ENCODE measurements around the gene TMEM156.

The TMEM156 gene

GRCh38 chr4:38921151-38921550 is 111.1 kb downstream of the TMEM156 start:
- ATAC-seq (replicated peaks; ENCODE audit: extremely low read depth, poor library complexity, severe bottlenecking) (no peak), DNase-seq (ENCODE audit: low spot score in 2 of 2) (no peak)
- Mint-ChIP-seq H3K27ac (ENCODE audit: low read depth) (no peak overlapping the region), H3K27me3 (peaks cover 16% of the 10 kb centered on the region), H3K9me3 (no peaks in the 10 kb centered on the region), H3K36me3 (ENCODE audit: insufficient read depth) (no peaks in the 10 kb centered on the region), H3K4me1 (no peaks in the 10 kb centered on the region), H3K4me3 (no peak overlapping the region)

GRCh38 chr4:38920677-38921076 is 111.5 kb downstream of the TMEM156 start:
- Mint-ChIP-seq H3K27me3 (peaks cover 16% of the 10 kb centered on the region), H3K36me3 (ENCODE audit: insufficient read depth) (no peaks in the 10 kb centered on the region), H3K9me3 (no peaks in the 10 kb centered on the region), H3K4me1 (no peaks in the 10 kb centered on the region), H3K4me3 (no peak overlapping the region), H3K27ac (ENCODE audit: low read depth) (no peak overlapping the region)
- no peak for ATAC-seq (replicated peaks; ENCODE audit: extremely low read depth, poor library complexity, severe bottlenecking)
- no peak for DNase-seq (ENCODE audit: low spot score in 2 of 2)

GRCh38 chr4:38920186-38920585 is 112.0 kb downstream of the TMEM156 start:
- H3K27ac Mint-ChIP-seq (ENCODE audit: low read depth), result no peak overlapping the region
- peaks cover 16% of the 10 kb centered on the region for H3K27me3 Mint-ChIP-seq
- H3K4me3 Mint-ChIP-seq, result no peak overlapping the region
- ATAC-seq (replicated peaks; ENCODE audit: extremely low read depth, poor library complexity, severe bottlenecking) (no peak), DNase-seq (ENCODE audit: low spot score in 2 of 2) (no peak)
- H3K36me3 Mint-ChIP-seq (ENCODE audit: insufficient read depth), result no peaks in the 10 kb centered on the region
- peaks cover 3% of the 10 kb centered on the region for H3K4me1 Mint-ChIP-seq
- H3K9me3 Mint-ChIP-seq, result no peaks in the 10 kb centered on the region

- H3K9me3 Mint-ChIP-seq, result no peaks in the 10 kb centered on the region
- DNase-seq (ENCODE audit: low spot score in 2 of 2) (no peak), ATAC-seq (replicated peaks; ENCODE audit: extremely low read depth, poor library complexity, severe bottlenecking) (no peak)
- H3K4me1 Mint-ChIP-seq, result peaks cover 8% of the 10 kb centered on the region
- no peak overlapping the region for H3K4me3 Mint-ChIP-seq
- peaks cover 16% of the 10 kb centered on the region for H3K27me3 Mint-ChIP-seq
- no peaks in the 10 kb centered on the region for H3K36me3 Mint-ChIP-seq (ENCODE audit: insufficient read depth)
- no peak overlapping the region for H3K27ac Mint-ChIP-seq (ENCODE audit: low read depth)
These were observed 112.7 kb downstream of the TMEM156 start for GRCh38 chr4:38919494-38919893.

GRCh38 chr4:38917481-38918025 is 114.7 kb downstream of the TMEM156 start:
- DNase-seq (ENCODE audit: low spot score in 2 of 2) (no peak), ATAC-seq (replicated peaks; ENCODE audit: extremely low read depth, poor library complexity, severe bottlenecking) (no peak)
- Mint-ChIP-seq H3K9me3 (no peaks in the 10 kb centered on the region), H3K4me1 (peaks cover 8% of the 10 kb centered on the region), H3K4me3 (no peak overlapping the region), H3K36me3 (ENCODE audit: insufficient read depth) (peaks cover 3% of the 10 kb centered on the region), H3K27ac (ENCODE audit: low read depth) (no peak overlapping the region), H3K27me3 (peaks cover 14% of the 10 kb centered on the region)
